ENCODE results near the gene NCF4. TPM values are rescaled to one million over a fixed set of nuclear protein-coding genes. Genes with fewer than 3 reads are reported as not detected.

The NCF4 gene
- not detected in 2 replicates for total RNA-seq

GRCh38 chr22:36860821-36861659 is at the start of gene NCF4:
Gene NCF4, plus strand, starts transcription at chr22:36861006. Its CDS starts 166 bp downstream, at chr22:36861172.

GRCh38 chr22:36816636-36817524 is 43.9 kb upstream of the NCF4 start, which contains the start of gene PVALB:
Gene PVALB, minus strand, starts transcription at chr22:36817035. Its CDS starts 30 bp downstream, at chr22:36817005.

GRCh38 chr22:36913427-36914389 is 52.9 kb downstream of the NCF4 start, which contains the start of gene CSF2RB:
Gene CSF2RB, plus strand, starts transcription at chr22:36913628. Its CDS starts 8,580 bp downstream, at chr22:36922208.

Other genes starting within 250 kb of the NCF4 start
- not detected in 2 replicates for gene CACNG2, start 157.3 kb upstream of the NCF4 start, total RNA-seq
- 18.4 and 30.5 TPM in 2 replicates for gene IFT27, start 84.9 kb upstream of the NCF4 start, total RNA-seq
- gene PVALB, start 44.0 kb upstream of the NCF4 start, total RNA-seq, result not detected in 2 replicates
- under 0.01 TPM in 1 of 2 replicates, not detected in the other for gene CSF2RB, start 52.6 kb downstream of the NCF4 start, total RNA-seq
- 31.9 and 38.6 TPM in 2 replicates for gene TST, start 158.4 kb downstream of the NCF4 start, total RNA-seq
- 47.5 and 62.5 TPM in 2 replicates for gene MPST, start 158.7 kb downstream of the NCF4 start, total RNA-seq
- gene KCTD17, start 190.7 kb downstream of the NCF4 start, total RNA-seq, result 30.5 and 40.8 TPM in 2 replicates
- gene TMPRSS6, start 248.7 kb downstream of the NCF4 start, total RNA-seq, result not detected in 2 replicates

Measured in uterine smooth muscle cell (primary cell).